Vagina (tissue), 2 donors: ENCODE results near the gene CCBE1.

ENCODE experiments used
- POLR2AphosphoS5 ChIP-seq, 2 donors: sonication (generic); formaldehyde crosslinking; IDR thresholded peaks; one replicate each; pipeline ENCODE4 v1.9.0; 2017; ENCODE audit warnings: antibody characterized with exemption in 2 of 2, mild to moderate bottlenecking in 2 of 2, low read depth in 1 of 2; ENCODE audit not compliant: insufficient read depth in 1 of 2
- TF ChIP-seq, protein P1 (sequence below), 3 experiments: fragments of 450-650 bp in 2 of 3; fragments of 200-600 bp in 1 of 3; sonication (generic) in 1 of 3; IDR thresholded peaks; one replicate each; pipeline ENCODE4 v1.5.1; 2017 to 2019; ENCODE audit warnings: antibody characterized with exemption in 3 of 3, mild to moderate bottlenecking in 2 of 3, moderate library complexity in 2 of 3

DNA sequence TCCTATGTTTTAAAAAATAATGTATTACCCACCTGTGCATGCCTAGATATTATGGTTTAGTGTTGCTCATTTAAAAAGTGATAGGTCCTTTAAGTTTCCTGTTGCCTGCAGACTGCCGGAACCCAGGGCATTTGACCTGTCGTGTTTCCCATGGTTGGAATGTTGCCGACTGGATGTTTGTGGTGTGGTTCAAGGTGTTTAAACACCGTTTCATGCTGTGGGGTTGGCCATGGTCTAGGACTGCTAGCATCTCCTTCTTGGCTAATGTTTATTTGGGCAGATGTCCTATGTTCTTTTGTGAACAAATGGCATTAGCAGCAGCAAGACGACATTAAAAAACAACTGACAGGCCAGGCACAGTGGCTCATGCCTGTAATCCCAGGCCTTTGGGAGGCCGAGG is 245.3 kb downstream of the CCBE1 start:
- TF ChIP-seq, protein P1, sequence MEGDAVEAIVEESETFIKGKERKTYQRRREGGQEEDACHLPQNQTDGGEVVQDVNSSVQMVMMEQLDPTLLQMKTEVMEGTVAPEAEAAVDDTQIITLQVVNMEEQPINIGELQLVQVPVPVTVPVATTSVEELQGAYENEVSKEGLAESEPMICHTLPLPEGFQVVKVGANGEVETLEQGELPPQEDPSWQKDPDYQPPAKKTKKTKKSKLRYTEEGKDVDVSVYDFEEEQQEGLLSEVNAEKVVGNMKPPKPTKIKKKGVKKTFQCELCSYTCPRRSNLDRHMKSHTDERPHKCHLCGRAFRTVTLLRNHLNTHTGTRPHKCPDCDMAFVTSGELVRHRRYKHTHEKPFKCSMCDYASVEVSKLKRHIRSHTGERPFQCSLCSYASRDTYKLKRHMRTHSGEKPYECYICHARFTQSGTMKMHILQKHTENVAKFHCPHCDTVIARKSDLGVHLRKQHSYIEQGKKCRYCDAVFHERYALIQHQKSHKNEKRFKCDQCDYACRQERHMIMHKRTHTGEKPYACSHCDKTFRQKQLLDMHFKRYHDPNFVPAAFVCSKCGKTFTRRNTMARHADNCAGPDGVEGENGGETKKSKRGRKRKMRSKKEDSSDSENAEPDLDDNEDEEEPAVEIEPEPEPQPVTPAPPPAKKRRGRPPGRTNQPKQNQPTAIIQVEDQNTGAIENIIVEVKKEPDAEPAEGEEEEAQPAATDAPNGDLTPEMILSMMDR (IDR thresholded peaks at IDR 0.05): no peak
- TF ChIP-seq POLR2AphosphoS5 (IDR thresholded peaks at IDR 0.05; ENCODE audit: insufficient read depth in 1 of 2, low read depth in 1 of 2): no peak
